ENCODE measurements around the gene MYADM.
"Not testable (repeated sequence)": the region's sequence is repeated elsewhere in the genome, so short reads cannot be mapped to it uniquely, and the experiment has no call there.

The MYADM gene

DNA sequence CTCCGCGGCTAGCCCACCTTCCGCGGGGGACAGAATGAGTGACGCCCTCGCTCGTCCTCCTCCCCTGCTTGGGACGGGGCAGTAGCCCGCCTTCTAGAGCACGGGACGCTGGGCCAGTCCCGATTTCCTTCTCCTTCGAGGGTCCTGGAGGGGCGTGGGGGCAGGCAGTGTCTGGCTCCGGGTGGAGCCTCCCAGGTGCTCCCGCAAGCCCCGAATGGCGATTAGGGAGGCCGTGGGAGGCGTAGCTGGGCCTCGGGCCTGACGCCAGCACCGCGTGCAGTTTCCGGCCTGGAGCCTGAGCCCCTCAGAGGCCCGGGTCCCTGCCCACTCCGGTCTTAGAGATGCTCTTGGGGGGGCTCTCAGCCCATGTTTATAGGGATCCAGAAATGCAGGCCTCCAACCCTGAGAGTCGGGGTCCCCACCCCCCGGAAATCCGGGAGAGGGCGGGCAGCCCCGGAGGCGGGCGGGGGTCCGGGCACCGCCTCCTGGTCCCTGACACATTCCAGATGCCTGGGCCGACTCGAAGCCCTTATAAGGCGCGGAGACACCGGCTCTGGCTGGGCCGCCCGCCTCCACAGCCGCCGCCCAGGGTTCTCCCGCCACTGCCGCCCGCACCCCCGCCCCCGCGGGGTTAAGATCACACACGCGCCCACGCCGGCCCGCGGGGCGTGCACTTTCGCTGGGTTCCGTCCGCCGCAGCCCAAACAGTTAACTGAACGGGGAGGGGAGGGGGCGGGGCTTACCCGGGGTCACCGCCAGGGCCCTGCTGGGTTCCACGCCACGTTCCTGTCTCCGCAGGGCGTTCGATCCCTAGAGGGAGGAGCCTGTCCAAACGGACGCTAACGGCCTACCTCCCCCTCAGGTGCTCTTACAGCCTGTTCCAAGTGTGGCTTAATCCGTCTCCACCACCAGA, 1.5 kb downstream of the MYADM start:
- DNase-seq (ENCODE audit: low read depth), result peak; percentile 53

DNA sequence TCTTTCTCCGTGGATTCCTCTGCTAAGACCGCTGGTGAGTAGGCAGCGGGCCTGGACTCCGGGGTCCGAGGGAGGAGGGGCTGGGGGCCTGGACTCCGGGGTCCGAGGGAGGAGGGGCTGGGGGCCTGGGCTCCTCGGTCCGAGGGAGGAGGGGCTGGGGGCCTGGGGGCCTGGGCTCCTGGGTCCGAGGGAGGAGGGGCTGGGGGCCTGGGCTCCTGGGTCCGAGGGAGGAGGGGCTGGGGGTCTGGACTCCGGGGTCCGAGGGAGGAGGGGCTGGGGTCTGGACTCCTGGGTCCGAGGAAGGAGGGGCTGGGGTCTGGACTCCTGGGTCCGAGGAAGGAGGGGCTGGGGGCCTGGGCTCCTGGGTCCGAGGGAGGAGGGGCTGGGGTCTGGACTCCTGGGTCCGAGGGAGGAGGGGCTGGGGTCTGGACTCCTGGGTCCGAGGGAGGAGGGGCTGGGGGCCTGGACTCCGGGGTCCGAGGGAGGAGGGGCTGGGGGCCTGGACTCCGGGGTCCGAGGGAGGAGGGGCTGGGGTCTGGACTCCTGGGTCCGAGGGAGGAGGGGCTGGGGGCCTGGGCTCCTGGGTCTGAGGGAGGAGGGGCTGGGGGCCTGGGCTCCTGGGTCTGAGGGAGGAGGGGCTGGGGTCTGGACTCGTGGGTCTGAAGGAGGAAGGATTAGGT, 2.3 kb downstream of the MYADM start:
- DNase-seq (ENCODE audit: low read depth), result not testable (repeated sequence)

DNA sequence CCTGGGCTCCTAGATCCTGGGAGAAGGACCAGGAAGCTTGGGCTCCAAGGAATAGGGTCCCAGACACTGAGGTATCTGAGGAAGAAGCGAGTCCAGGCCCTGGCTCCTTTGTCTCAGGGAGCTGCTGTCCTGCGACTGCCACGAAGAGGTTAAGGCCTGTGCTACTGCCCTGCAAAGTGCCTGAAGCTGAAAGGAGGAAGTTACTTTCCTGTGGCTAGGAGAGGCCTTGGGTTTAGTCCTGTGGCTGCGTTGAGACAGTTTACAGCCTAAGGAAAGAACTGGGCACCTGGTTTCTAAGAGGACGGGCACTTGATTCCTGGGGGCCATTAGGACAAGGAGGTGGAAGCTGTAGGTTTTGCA, 2.8 kb downstream of the MYADM start:
- no peak for DNase-seq (ENCODE audit: low read depth)

DNA sequence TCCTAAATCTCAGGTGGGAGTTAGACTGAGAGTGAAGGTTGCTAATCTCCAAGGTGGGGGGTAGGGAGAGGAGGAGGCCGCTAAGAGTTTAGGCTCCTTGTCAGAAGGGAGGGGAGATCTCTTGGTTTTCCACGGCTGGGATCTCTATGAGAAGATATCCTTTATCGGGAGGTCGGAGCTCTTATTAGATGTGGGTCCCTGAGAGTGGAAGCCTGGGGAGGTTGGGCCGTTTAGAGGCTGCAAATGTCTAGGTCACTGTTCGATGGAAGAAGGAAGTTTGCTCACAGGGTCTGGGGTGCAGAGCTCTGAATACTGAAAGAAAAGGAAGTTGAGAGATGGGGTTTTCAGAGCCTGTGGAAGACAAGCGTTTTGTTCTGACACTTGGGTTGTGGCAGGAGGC, 3.8 kb downstream of the MYADM start:
- DNase-seq (ENCODE audit: low read depth), result no peak

DNA sequence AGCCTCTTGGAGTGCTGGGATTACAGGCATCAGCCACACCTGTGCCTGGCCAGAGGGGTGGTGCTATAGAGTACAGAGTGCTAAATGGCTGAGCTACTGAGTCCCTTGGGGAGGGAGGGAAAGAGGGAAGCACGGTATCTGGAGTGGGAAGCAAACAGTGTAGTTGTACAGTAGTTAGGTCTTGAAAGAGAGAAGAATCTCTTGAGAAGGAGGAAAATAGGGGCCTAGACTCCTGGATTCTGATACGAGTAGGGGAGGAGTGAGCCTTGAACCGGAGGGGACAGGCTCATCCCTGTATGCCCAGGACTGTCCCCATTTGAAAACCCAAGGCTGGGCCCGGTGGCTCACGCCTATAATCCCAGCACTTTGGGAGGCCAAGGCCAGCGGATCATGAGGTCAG, 5.1 kb downstream of the MYADM start:
- no peak for DNase-seq (ENCODE audit: low read depth)

DNA sequence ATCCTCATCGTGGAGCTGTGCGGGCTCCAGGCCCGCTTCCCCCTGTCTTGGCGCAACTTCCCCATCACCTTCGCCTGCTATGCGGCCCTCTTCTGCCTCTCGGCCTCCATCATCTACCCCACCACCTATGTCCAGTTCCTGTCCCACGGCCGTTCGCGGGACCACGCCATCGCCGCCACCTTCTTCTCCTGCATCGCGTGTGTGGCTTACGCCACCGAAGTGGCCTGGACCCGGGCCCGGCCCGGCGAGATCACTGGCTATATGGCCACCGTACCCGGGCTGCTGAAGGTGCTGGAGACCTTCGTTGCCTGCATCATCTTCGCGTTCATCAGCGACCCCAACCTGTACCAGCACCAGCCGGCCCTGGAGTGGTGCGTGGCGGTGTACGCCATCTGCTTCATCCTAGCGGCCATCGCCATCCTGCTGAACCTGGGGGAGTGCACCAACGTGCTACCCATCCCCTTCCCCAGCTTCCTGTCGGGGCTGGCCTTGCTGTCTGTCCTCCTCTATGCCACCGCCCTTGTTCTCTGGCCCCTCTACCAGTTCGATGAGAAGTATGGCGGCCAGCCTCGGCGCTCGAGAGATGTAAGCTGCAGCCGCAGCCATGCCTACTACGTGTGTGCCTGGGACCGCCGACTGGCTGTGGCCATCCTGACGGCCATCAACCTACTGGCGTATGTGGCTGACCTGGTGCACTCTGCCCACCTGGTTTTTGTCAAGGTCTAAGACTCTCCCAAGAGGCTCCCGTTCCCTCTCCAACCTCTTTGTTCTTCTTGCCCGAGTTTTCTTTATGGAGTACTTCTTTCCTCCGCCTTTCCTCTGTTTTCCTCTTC, 6.3 kb downstream of the MYADM start:
- no peak for DNase-seq (ENCODE audit: low read depth)

DNA sequence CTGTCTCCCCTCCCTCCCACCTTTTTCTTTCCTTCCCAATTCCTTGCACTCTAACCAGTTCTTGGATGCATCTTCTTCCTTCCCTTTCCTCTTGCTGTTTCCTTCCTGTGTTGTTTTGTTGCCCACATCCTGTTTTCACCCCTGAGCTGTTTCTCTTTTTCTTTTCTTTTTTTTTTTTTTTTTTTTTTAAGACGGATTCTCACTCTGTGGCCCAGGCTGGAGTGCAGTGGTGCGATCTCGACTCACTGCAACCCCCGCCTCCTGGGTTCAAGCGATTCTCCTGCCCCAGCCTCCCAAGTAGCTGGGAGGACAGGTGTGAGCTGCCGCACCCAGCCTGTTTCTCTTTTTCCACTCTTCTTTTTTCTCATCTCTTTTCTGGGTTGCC, 6.9 kb downstream of the MYADM start:
- no peak for DNase-seq (ENCODE audit: low read depth)

DNA sequence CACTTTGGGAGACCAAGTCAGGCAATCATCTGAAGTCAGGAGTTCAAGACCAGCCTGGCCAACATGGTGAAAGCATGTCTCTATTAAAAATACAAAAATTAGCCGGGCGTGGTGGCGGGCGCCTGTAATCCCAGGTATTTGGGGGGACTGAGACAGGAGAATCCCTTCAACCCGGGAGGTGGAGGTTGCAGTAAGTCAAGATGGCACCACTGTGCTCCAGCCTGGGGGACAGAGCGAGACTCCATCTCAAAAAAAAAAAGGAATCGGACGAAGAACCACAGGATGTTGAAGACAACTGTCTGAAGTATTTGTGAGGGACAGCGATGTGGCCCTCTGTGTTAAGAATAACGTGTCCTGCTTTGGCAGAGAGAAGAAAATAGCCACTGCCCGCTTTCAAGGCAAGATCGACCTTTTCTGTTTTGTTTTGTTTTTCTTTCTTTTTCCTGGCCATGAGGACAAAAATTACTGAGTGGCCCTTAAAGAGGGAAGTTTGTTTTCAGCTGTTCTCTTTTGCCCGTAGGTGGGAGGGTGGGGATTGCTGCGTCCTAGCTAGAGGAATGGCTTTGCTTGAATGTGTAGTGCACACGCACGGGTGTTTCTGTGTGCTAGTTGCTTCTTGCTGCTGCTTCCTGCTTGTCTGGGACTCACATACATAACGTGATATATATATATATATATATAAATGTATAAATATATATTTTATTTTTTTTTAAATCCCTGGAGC, 8.1 kb downstream of the MYADM start:
- DNase-seq (ENCODE audit: low read depth), result no peak

DNA sequence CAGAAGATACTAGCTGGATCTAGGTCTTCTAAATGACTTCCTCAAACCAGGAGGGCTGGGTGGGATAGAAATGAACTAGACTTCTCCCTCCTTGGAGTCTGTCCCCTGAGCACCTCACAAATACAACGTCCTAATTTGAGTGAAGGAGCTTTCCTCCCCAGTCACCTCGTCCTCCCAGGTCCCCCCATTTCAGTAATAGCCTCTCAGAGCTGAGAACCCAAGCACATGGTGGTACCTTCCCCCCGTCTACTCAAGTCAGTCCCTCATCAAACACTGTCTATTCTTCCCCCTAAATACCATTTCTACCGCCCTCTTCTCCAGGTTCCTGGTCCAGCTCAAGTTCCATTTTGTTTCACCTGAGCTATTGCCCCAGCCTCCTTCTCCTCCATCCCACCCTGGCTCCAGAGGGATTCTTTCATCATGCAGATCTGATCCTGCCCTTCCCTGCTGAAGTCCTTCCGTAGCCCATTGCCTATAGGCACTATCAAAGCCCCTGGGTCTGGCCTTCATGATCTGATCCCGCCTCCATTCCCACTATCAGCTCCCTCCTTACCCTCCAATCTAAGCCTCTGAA, 9.1 kb downstream of the MYADM start:
- no peak for DNase-seq (ENCODE audit: low read depth)

DNA sequence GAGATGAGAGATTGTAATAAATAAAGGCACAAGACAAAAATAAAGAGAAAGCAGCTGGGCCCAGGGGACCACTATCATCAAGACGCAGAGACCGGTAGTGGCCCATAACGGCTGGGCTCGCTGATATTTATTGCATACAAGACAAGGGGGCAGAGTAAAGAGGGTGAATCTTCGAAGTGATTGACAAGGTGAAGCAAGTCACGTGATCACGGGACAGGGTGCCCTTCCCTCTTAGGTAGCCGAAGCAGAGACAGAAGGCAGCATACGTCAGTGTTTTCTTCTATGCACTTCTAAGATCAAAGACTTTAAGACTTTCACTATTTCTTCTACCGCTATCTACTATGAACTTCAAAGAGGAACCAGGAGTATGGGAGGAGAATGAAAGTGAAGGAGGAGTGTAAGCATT, 9.7 kb downstream of the MYADM start:
- no peak for DNase-seq (ENCODE audit: low read depth)

DNA sequence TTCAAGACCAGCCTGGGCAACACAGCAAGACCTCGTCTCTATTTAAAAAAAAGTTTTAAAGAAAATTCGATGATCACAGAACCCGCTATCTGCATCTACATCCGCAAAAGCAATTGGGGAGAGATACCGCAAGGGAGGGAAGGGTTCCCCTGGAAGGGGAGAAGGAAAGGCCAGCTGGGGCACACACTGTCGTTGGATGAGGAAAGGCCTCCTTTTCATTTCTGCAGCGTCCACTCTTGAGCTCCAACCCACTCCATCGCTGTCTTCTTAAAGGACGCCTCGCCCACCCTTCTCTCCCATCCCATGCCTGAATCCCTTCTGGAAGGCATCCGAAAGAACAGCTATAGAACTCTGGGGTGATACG, 11.1 kb downstream of the MYADM start:
- DNase-seq (ENCODE audit: low read depth), result no peak

DNA sequence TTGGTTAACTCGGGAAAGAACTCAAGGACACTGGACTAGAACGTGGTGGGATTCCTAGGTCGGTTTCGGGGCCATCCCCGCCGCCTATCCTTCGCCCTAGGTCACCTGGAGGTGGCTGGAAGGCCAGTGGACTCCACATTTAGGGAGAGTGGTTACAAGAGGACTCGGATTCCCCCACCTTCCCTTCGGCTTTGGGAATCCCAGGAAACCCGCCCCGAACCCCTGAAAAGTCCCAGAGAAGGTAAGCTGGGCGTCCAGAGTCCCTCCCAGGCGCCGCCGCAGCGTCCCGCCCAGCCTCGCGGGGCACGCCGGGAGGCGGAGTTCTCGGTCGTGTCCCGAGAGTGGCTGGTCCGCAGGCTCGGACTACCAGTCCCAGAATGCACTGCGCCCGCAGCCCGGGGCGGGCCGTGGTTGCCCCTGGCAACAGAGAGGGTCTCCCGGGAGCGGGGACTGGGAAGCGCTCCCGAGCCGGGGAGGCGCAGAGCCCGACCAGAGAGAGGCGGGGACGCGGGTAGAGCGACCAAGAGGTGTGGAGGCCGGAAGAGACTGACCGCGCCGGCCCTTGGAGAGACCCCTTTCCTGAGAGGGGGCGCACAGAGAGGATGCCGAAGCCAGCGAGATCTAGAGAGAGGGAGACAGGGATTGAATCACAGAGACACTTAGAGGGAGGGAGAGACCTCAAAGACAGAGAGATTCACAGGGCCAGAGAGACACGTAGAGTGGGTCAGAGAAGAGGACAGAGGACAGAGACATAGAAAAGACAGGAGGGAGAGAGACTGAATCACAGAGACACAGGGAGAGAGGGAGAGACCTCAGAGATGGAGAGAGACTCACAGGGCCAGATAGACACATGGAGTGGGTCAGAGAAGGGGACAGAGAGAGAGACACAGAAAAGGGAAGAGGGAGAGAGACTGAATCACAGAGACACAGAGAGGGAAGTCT, 11.7 kb downstream of the MYADM start:
- DNase-seq (ENCODE audit: low read depth), result peak; percentile 62

DNA sequence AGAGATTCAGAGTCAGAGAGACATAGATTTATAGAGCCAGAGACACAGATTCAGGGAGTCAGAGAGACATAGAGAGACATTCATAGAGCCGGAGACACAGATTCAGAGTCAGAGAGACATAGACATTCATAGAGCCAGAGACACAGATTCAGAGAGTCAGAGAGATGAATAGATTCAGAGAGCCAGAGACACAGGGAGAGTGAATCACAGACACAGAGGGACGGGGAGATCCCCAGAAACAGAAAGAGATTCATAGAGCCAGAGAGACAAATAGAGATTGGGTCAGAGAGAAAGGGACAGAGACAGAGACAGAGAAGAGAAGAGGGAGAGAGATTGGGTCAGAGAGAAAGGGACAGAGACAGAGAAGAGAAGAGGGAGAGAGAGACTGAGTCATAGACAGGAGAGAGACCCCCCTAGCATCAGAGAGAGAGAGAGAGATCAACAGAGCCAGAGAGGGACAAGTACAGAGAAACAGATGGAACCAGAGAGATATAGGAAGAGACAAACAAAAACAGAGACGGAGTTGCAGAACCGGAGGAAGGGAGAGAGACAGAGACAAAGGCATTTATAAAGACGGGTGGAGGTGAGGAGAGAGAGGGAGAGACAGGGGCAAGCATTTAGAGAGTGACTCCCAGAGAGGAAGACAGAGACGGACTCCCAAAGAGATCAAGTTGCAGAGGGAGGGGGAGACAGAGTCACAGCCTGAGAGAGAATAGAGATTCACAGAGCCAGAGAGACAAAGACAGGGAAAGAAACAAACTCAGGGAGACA, 13.2 kb downstream of the MYADM start:
- DNase-seq (ENCODE audit: low read depth), result no peak

DNA sequence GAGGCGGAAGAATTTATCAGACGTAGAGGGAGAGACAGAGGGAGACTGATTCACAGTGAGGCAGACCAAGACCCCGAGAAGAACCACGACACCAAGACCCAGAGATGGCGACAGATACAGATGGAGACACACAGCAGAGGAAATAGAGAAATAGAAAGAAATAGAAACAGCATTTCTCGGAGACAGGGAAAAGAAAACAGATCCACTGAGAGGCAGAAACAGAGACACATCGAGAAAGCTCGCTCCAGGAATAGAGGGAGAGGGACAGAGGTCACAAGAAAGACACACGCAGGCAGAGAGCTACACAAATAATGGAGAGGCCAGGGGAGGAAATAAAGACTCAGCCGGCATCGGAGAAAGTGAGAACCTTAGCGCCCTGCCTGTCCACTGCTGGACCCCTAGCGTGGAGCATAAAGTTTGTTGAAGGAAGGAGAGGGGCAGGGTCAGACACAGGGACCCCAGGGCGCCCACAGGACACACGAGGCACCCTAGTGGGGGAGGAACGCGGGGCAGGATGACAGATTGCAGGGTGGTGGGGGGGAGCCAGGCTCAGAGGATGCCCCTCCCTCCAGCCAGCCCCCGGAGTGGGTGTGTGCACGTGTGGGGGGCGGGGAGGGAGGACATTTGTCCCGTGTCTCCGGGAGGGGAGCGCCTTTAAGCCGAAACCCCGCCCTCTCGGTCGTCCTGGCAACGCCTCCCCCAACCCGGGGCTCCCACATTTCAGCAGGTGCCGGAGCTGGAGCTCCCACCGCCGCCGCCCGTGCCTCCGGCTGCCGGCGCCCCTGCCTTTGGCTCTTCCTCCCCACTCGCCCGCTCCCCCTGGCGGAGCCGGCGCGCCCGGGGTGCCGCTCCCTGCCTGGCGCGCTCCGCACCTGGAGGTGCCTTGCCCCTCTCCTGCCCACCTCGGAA, 14.1 kb downstream of the MYADM start, which contains the start of gene PRKCG:
TSS of gene PRKCG (plus strand) at position 716 of the 909 bp plus-strand sequence. CDS start 298 bp downstream, outside the sequence.
- DNase-seq (ENCODE audit: low read depth), result no peak

DNA sequence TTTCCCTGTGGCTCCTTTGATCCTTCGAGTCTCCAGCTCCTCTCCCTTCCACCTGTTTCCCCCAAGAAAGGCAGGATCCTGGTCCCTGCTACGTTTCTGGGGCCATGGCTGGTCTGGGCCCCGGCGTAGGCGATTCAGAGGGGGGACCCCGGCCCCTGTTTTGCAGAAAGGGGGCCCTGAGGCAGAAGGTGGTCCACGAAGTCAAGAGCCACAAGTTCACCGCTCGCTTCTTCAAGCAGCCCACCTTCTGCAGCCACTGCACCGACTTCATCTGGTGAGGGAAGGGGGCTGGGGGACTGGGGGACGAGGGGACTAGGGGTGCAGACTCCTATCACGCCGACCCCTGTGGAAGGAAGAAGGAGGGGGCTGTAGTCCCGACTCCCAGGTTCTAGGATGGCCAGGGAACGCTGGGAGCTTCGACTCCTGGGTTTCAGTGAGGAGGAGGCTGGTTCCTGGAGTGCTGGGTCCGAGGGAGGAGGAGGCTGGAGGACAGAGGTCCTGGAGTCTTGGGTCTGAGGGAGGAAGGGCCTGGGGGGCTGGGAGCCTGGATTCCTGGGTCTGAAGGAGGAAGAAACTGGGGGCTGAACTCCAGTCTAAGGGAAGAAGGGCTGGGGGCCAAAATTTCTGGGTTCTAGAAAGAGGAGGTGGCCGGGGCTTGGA, 14.8 kb downstream of the MYADM start:
- DNase-seq (ENCODE audit: low read depth), result no peak

DNA sequence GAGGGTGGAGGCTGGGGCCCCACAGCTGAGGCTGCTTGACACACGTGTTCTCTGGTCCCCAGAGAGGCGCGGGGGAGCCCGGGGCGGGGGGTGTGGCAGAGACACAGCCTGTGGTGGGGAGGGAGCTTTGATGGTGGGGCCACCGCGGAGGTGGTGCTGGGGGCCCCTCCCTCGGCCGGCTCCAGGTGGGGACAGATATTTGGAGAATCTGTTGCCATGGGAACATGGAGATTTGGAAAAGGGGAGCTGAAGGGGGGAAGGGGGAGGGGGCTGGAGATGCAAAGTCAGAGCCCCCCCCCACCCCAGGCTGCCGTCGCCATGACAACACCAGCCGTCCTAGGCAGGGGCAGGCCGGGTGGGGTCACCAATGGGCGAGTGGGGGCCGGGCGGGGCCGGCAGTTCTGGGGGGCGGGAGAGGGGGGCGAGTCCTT, 15.6 kb downstream of the MYADM start:
- no peak for DNase-seq (ENCODE audit: low read depth)

DNA sequence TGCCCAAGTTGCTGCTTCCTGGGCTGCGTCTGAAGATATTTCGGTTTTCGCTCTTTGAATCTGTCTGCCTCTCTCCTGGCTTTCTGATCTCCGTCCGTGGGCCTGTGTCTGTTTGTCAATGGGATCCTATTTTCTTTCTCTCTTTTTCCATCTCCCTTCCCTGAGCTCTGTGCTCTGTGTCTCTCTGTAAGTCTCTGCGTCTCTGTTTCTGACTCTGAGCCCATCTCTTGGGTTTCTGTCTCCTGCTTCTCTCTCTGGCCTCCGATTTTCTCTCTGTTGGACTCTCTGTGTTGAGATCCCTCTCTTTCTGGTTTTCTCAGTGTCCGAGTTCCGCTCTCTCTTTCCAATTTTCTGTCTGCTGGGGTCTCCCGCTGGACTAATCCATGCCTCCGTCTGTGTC, 16.1 kb downstream of the MYADM start:
- no peak for DNase-seq (ENCODE audit: low read depth)

DNA sequence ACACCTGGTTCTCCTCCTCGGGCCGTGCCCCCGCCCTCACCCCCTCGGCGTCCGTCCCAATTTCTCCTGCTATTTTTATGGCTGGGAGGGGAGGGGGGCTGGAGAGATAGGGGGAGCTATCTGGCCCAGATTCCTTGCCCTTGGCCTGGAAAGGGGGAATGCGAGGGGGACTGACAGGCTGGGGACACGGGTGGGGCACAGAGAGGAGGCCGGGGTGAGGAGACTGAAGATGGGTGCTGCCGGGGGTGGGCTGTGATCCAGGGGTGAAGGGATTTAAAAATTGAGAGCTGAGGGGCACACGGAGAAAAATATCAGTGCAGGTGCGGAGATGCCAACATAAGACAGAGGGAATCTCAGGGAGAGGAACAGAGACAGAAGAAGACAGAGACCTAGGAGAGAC, 16.6 kb downstream of the MYADM start:
- DNase-seq (ENCODE audit: low read depth), result no peak

All from stimulated activated CD8-positive, alpha-beta memory T cell treated with anti-CD3 and anti-CD28 coated beads, Interleukin-15, amount 100 ng/mL, for 24 hours (primary cell).